HG02885 (cell line): ENCODE measurements around the gene MYRFL.

Source experiments
- ATAC-seq: cut with Tn5 transposase; IDR thresholded peaks from one replicate; pipeline ENCODE4 v1.9.1; 2021; ENCODE audit warnings: mild to moderate bottlenecking; ENCODE audit not compliant: unreplicated experiment, poor library complexity

The MYRFL gene

GRCh38 chr12:69927164-69927563, 102.1 kb downstream of the MYRFL start:
- ATAC-seq: no peak

GRCh38 chr12:69929125-69929524, 104.1 kb downstream of the MYRFL start:
- ATAC-seq: no peak

GRCh38 chr12:69929531-69929930, 104.5 kb downstream of the MYRFL start:
- no peak for ATAC-seq

DNA sequence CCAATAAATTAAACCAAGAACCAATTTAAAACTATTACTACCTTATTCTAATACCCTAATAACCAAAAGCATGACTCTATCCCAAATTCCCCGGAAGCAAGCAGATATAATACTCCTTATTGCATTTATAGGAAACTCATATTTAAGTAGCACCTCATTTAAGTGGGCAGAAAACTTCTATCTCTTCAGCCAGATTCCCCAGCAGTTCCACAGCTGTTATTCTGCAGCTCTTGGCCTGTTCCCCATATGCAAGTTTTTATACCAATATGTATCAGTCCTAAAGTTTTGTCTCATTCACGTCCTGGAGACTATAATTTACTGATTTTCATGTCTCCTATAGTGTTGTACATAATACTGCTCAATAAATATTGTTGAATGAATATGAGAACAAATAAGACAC, 106.5 kb downstream of the MYRFL start:
- no peak for ATAC-seq

DNA sequence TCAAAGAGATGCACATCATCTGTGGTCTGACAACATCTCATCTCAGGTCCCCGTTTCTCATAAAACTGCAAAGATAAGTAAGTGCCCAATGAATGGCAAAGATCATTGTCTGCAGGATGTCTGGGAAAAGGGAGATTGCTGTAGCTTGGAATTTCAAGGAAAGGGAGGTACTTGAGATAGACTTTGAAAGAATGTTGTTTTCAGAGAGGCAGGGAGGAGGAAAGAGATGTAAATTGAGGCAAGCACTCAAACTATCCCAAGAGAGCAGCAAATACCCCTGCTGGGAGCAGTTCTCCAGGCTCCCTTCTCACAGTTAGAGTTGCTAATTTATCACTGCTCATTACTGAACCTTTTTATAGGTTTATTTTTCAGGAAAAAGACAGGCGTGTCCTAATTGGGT, 107.1 kb downstream of the MYRFL start:
- ATAC-seq: no peak

DNA sequence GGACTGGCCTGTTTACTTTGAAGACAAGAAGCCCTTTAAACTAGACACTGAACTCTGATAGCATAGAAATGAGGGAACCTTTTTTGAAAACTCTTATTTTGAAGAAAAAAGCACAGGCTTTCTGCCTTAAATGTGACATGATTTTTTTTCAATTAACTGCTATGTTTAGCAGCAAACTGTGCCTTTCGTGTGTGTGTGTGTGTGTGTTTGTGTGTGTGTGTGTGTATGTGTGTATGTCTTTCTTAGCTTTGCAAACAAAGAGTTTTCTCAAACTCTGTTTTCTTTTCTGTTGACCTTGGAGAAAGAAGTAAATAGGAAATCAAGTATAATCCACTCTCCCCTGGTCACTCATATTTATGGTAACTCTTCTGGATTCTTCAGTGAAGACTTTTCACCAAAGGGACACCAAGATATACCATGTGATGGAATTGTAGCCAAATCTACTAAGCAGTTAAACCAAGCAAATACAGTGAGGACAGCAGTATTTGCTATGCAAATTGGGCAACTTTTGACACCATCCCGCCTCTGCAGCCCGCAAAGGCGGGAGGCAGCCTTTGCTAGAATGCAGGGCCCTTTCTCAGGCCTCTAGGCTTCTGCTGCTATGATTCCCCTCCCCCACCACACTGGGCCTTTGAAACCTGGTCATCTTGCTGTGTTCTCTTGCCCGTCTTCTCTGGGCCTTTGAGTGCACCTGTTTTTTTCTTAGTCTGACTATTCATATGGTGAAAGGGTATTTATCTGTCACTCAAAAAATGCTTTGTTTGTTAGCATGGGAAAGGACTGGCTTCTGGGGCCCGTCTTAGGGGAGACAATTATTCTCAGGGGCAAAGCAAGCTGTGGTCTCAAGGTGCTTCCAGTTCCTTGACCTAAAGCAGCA, 107.9 kb downstream of the MYRFL start:
- peak; percentile 71 for ATAC-seq

GRCh38 chr12:69934011-69934410, 109.0 kb downstream of the MYRFL start:
- no peak for ATAC-seq

- no peak for ATAC-seq
These were observed 110.6 kb downstream of the MYRFL start for GRCh38 chr12:69935651-69936100.

- no peak for ATAC-seq
These were observed 111.2 kb downstream of the MYRFL start for GRCh38 chr12:69936214-69936731.

DNA sequence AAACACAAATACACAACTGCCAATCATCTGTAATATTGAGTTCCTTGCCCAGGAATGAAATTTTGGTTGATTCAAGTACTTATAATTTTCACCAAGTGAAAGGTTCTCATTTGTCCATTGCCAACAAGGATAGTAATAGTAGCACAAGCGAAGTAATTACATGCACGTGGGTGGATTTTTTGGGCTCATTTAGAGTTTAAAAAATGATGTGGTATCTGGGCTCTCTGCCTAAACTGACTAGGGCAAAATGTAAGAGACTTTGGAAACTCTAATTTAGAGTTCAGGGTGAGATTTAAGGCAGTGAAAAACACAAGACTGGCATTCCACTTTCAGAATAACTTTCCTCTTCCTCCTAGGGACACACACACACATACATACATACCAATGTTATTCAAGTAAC, 111.7 kb downstream of the MYRFL start:
- no peak for ATAC-seq

- ATAC-seq: no peak
These were observed 122.1 kb downstream of the MYRFL start for GRCh38 chr12:69947123-69947522.

- no peak for ATAC-seq
These were observed 122.9 kb downstream of the MYRFL start for GRCh38 chr12:69947897-69948296.

GRCh38 chr12:69948851-69949250, 123.8 kb downstream of the MYRFL start:
- ATAC-seq: no peak

DNA sequence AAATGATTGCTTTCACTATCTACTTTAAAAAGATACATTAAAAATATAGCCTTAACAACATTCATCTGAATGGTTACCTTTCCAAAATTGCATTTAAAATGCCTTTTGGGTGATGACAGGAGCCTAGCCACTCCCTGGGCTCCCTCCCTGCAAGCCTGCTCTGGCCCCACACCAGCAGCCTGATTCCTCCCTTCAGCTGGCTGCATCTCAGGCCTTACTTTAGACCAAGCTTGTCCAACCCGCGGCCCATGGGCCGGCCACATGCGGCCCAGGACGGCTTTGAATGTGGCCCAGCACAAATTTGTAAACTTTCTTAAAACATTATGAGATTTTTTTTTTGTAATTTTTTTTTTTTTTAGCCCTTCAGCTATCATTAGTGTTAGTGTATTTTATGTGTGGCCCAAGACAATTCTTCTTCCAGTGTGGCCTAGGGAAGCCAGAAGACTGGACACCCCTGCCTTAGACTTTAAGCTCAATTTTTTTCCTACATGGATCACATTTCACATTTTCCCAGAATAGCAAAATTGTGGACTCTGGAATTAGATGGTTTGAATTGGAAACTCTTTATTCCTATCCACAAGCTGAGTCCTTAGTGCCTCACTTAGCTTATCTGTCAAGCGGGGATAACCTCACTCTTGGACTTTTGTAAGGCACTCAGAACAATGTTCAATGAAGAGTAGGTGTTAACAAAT, 124.4 kb downstream of the MYRFL start:
- ATAC-seq: no peak

DNA sequence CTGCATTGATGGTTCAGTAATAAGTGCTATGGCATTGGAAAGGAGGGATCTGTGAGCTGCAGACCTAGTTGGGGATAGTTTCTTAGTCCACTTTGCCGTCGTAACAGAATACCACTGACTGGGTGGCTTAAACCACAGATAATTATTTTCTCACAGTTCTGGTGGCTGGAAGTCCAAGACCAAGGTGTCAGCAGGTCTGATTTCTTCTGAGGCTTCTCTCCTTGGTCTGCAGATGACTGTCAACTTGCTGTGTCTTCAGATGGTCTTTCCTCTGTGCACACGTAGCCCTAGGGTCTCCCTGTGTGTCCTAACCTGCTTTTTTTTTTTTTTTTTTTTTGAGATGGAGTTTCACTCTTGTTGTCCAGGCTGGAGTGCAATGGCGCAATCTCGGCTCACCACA, 126.1 kb downstream of the MYRFL start:
- no peak for ATAC-seq

DNA sequence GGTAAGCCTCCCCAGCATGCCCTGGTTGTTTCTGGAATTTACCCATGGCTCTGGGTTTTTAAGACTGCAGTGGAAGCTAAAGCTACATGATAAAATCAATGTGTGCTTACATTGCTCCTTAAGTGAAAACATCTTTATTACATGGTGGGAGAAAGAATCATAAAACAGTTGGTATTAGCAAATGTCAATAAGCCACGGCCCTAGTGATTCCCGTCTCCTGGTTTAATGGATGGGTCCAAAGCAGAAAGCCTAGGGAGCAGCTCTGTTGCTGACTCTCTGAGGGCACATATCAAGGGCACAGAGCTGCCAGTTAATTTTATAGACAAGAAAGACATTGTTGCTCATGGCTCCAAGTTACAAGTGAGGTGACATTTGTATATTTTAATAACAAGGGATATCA, 127.9 kb downstream of the MYRFL start:
- ATAC-seq: no peak

- ATAC-seq: no peak
These were observed 136.2 kb downstream of the MYRFL start for GRCh38 chr12:69961246-69961645.

GRCh38 chr12:69966409-69966808, 141.4 kb downstream of the MYRFL start:
- ATAC-seq: no peak

DNA sequence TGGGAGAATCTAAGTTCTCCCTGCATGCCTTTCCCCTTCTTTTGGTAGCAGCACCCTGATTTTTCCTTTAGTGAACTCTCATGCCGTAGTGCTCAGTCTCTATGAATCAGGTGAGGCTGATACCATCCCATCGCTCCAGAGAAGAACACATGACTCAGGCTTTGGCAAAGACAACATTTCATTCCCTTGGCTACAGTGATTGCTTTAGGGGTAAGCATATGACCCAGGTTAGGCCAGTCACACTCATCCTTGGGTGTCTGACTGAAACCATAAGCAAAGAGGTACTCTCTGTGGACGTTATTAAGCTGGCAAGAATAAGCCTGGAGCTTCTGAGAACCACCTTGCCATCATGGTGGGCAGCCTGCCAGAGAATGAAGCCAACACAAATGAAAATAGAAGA, 141.8 kb downstream of the MYRFL start:
- no peak for ATAC-seq

GRCh38 chr12:69969011-69969410, 144.0 kb downstream of the MYRFL start:
- ATAC-seq: no peak

DNA sequence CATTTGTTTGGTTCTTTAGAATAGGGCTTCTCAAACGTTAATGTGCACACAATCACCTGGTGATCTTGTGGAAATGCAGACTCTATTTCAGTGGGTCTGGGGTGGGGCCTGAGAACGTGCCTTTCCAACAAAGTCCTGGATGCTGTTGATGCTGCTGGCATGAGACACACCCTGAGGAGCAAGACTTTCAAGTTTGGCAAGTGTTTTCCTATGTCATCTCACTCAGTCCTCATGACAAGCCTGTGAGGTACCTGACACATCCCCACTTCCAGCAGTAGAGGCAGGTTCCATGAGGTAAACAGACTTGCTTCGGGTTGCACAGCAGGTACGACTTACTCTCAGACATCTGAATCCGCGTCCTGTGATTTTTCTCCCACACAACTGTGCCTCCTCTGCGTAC, 147.1 kb downstream of the MYRFL start:
- ATAC-seq: no peak
